ENCODE measurements around the gene APLP2. TPM values are rescaled to one million over a fixed set of nuclear protein-coding genes. Genes with fewer than 3 reads are reported as not detected.

The APLP2 gene
- total and polyA plus RNA-seq, 8 donors, result 41.1 to 563 (median 147) TPM

DNA sequence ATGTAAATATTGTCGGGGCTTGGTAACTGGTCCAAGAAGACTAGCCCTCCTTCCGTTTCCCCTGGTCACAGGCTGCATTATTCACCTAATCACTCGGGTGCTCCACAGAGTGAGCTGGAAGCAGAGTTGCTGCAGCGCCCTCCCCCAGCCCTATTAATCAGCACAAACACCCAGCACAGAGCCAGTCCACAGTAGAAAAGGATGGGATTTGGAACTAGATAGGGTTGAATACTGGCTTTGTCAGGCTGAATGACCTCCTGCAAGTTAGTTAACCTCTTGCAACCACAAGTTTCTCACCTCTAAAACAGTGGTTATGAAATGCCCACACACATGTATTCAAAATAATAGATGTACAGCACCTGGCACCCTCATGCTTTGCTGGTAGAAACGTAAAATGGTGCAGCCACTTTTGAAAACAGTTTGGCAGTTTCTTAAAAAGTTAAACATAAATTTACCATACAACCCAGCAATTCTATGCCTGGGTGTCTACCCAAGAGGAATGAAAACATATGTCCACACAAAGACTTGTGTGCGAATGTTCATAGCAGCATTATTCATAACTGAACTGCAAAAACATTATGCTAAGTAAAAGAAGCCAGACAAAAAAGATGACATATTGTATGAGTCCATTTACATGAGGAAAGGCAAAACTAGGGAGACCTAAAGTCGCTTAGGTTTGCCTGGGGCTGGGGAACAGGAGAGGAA lies 31.7 kb upstream of the APLP2 start:
- TF ChIP-seq POLR2A (IDR thresholded peaks at IDR 0.05) (no peak), EP300 (IDR thresholded peaks at IDR 0.05) (no peak), POLR2AphosphoS5 (IDR thresholded peaks at IDR 0.05) (no peak)
- TF ChIP-seq, protein P1, sequence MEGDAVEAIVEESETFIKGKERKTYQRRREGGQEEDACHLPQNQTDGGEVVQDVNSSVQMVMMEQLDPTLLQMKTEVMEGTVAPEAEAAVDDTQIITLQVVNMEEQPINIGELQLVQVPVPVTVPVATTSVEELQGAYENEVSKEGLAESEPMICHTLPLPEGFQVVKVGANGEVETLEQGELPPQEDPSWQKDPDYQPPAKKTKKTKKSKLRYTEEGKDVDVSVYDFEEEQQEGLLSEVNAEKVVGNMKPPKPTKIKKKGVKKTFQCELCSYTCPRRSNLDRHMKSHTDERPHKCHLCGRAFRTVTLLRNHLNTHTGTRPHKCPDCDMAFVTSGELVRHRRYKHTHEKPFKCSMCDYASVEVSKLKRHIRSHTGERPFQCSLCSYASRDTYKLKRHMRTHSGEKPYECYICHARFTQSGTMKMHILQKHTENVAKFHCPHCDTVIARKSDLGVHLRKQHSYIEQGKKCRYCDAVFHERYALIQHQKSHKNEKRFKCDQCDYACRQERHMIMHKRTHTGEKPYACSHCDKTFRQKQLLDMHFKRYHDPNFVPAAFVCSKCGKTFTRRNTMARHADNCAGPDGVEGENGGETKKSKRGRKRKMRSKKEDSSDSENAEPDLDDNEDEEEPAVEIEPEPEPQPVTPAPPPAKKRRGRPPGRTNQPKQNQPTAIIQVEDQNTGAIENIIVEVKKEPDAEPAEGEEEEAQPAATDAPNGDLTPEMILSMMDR (IDR thresholded peaks at IDR 0.05), result no peak
- no peaks in the 10 kb centered on the region for H3K9me3 ChIP-seq
- H3K27ac ChIP-seq, result no peak overlapping the region
- WGBS, 5 donors, result 36 to 48% (median 42%) methylated on average over 7 of the region's 7 CpGs
- intact Hi-C loops (cut with DNase I; ENCODE audit: low total_unique reads), result no loop called here
- H3K36me3 ChIP-seq, result no peaks in the 10 kb centered on the region
- peak in 1 of 2 donors; percentile 15 for DNase-seq
- H3K4me3 ChIP-seq, result no peak overlapping the region
- no peaks in the 10 kb centered on the region for H3K27me3 ChIP-seq
- no peaks in the 10 kb centered on the region for H3K4me1 ChIP-seq

DNA sequence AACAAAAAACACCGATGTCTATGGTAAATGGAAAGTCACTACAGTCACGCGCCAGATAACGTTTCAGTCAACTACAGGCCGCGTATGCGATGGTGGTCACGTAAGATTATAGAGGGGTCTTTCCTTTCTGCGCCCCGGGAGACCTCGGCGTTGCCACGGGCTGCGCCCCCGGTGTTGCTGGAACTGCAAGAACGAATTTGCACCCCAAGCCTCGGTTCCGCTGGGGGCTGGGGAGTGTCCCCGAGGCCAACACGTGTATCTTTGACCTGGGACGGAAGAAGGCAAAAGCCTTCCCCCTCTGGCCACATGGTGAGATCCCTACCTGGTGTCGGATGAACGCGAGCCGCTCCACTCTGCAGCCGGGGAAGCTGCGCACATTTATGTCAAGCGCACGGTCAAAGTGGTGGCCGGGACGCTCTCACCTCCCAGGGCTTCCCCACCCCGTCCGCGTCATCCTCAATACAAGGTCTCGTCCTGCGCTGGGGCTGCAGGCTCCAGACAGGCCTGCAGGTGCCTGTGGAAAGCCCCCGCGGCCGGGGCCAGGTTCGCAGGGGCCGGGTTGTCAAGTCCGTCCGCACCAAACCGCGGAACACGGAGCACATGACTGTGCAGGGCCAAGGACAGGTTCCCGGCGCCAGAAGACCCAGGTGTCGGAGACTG lies 29.3 kb upstream of the APLP2 start:
- Histone ChIP-seq H3K36me3 (no peaks in the 10 kb centered on the region), H3K4me3 (no peak overlapping the region), H3K9me3 (no peaks in the 10 kb centered on the region), H3K27ac (no peak overlapping the region), H3K27me3 (no peaks in the 10 kb centered on the region), H3K4me1 (no peaks in the 10 kb centered on the region)
- 87 to 93% (median 90%) methylated on average over 25 to 49 of the region's 49 CpGs for WGBS, 5 donors
- TF ChIP-seq EP300 (IDR thresholded peaks at IDR 0.05) (no peak), POLR2A (IDR thresholded peaks at IDR 0.05) (no peak), POLR2AphosphoS5 (IDR thresholded peaks at IDR 0.05) (no peak)
- TF ChIP-seq, protein P1 (IDR thresholded peaks at IDR 0.05), result no peak
- intact Hi-C loops (cut with DNase I; ENCODE audit: low total_unique reads), result no loop called here
- no peak for DNase-seq

DNA sequence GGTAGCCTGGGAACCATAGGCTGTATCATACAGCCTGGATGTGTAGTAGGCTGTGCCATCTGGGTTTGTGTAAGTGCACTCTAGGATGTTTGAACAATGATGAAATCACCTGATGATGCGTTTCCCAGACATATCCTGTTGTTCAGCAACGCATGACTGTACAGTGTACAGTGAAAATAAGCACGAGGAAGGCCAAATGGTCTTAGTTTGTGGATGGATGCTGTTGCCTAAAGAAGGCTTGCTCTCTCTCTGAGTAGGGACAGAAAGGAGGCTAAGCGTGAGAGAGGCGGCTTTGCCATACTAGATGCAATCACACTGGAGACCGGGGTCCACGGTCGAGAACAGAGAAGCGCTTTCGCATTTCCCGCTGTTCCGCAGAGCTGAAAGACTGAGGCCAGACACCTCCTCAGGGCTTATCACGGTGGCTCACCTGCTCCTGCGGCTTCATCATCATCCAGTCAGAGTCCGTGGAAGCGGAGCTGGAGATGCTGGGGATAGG lies 27.6 kb upstream of the APLP2 start:
- Histone ChIP-seq H3K27ac (no peak overlapping the region), H3K4me1 (no peaks in the 10 kb centered on the region), H3K9me3 (no peaks in the 10 kb centered on the region), H3K4me3 (no peak overlapping the region), H3K27me3 (no peaks in the 10 kb centered on the region), H3K36me3 (no peaks in the 10 kb centered on the region)
- 78 to 87% (median 81%) methylated on average over 16 of the region's 16 CpGs for WGBS, 5 donors
- intact Hi-C loops (cut with DNase I; ENCODE audit: low total_unique reads), result no loop called here
- DNase-seq, result peak in 1 of 2 donors; percentile 50
- TF ChIP-seq POLR2AphosphoS5 (IDR thresholded peaks at IDR 0.05) (no peak), POLR2A (IDR thresholded peaks at IDR 0.05) (no peak), EP300 (IDR thresholded peaks at IDR 0.05) (no peak)
- TF ChIP-seq, protein P1 (IDR thresholded peaks at IDR 0.05), result no peak

DNA sequence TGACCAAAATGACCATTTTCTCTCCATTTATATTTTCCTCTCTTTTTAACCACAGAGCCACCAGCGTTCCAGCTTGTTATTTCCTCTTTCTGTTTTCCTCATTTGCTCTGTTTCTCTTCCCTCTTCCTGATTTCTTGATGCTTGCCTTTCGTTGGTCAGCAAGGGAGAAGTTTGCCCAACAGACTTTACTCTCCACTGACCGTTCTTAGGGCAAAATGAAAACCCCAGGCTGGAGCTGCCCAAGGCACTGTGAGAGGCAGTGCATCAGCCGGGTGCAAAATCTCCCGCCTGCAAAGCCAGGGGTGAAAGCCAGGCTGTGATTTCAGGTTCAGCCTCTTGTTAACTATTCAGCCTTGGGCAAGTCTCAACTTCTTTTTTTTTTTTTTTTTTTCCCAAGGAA lies 26.1 kb upstream of the APLP2 start:
- 58 to 71% (median 61%) methylated on average over 5 of the region's 5 CpGs for WGBS, 5 donors
- intact Hi-C loops (cut with DNase I; ENCODE audit: low total_unique reads), result no loop called here

More for the DNA sequence above, 26.1 kb upstream of the APLP2 start:
- H3K4me3 ChIP-seq, result no peak overlapping the region
- TF ChIP-seq POLR2AphosphoS5 (IDR thresholded peaks at IDR 0.05), result no peak
- TF ChIP-seq POLR2A (IDR thresholded peaks at IDR 0.05), result no peak
- TF ChIP-seq, protein P1 (IDR thresholded peaks at IDR 0.05), result no peak
- TF ChIP-seq EP300 (IDR thresholded peaks at IDR 0.05), result no peak
- H3K27me3 ChIP-seq, result no peaks in the 10 kb centered on the region
- no peaks in the 10 kb centered on the region for H3K9me3 ChIP-seq
- no peak for DNase-seq
- no peak overlapping the region for H3K27ac ChIP-seq
- H3K4me1 ChIP-seq, result no peaks in the 10 kb centered on the region
- no peaks in the 10 kb centered on the region for H3K36me3 ChIP-seq
